Right lobe of liver (tissue), 4 donors: Measurements from ENCODE around the gene MYOF.

Source experiments
- POLR2A ChIP-seq: fragments of 450-650 bp; IDR thresholded peaks from one replicate; pipeline ENCODE4 v1.6.1; 2017; ENCODE audit warnings: antibody characterized with exemption, mild to moderate bottlenecking
- TF ChIP-seq, protein P1 (sequence below), 4 donors: fragments of 200-600 bp in 3 of 4; fragments of 450-650 bp in 1 of 4; IDR thresholded peaks; one replicate each; pipeline versions ENCODE4 v1.5.1 to v1.8.0; 2016 to 2022; ENCODE audit warnings: antibody characterized with exemption in 4 of 4, mild to moderate bottlenecking in 2 of 4
- donor health status: DM: no; HTN: no; CAD: no.
- donor health status: DM: no; HTN: no; CAD: no.
- donor health status: DM: no; HTN: yes; CAD: no.

- TF ChIP-seq, protein P1, sequence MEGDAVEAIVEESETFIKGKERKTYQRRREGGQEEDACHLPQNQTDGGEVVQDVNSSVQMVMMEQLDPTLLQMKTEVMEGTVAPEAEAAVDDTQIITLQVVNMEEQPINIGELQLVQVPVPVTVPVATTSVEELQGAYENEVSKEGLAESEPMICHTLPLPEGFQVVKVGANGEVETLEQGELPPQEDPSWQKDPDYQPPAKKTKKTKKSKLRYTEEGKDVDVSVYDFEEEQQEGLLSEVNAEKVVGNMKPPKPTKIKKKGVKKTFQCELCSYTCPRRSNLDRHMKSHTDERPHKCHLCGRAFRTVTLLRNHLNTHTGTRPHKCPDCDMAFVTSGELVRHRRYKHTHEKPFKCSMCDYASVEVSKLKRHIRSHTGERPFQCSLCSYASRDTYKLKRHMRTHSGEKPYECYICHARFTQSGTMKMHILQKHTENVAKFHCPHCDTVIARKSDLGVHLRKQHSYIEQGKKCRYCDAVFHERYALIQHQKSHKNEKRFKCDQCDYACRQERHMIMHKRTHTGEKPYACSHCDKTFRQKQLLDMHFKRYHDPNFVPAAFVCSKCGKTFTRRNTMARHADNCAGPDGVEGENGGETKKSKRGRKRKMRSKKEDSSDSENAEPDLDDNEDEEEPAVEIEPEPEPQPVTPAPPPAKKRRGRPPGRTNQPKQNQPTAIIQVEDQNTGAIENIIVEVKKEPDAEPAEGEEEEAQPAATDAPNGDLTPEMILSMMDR (IDR thresholded peaks at IDR 0.05): no peak
- TF ChIP-seq POLR2A: no peak
Measured at GRCh38 chr10:93379731-93380575, 102.2 kb downstream of the MYOF start.
